ENCODE measurements around the gene TIGD4.

DNA sequence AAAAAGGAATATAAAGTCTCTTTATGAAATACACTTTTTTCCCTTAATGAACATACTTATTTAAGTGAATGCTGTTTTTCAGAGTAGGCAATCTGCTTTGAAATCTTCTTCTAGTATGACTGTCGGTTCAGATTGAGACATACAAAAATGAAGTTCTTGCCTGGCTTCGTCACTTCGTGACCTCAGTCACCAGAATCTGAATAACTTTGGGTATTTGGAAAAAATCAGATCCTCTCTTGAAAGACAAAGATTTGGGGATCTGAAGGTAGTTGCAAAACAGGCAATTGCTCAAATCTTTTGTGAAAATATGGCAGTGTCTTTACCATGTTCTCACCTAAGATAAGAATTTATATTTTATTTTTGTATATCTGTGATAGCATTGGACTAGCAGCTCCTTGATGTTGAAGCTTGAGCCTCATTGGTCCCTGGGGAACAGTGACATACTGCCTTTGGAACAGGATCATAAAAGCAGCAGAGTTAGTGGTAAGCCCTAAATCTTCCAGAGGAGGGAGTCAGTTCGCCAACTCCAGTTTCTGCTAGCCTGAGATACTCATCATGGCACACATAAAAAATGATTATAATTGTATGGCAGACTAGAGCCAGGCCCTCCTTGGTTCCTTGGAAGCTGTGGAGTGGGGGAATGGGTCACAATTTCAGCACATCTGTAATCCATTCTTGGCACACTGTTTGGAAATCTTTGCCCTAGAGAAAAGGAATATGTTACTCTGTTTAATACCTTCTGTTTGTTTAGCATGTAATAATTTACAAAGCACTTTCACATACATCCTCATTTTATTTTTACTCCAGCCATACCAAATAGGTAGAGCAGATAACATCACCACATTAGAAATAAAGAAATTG lies 5.2 kb upstream of the TIGD4 start:
- TF ChIP-seq, protein P1, sequence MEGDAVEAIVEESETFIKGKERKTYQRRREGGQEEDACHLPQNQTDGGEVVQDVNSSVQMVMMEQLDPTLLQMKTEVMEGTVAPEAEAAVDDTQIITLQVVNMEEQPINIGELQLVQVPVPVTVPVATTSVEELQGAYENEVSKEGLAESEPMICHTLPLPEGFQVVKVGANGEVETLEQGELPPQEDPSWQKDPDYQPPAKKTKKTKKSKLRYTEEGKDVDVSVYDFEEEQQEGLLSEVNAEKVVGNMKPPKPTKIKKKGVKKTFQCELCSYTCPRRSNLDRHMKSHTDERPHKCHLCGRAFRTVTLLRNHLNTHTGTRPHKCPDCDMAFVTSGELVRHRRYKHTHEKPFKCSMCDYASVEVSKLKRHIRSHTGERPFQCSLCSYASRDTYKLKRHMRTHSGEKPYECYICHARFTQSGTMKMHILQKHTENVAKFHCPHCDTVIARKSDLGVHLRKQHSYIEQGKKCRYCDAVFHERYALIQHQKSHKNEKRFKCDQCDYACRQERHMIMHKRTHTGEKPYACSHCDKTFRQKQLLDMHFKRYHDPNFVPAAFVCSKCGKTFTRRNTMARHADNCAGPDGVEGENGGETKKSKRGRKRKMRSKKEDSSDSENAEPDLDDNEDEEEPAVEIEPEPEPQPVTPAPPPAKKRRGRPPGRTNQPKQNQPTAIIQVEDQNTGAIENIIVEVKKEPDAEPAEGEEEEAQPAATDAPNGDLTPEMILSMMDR (IDR thresholded peaks at IDR 0.05), result no peak
- no peak for TF ChIP-seq POLR2AphosphoS5 (IDR thresholded peaks at IDR 0.05)
